A673 (cell line): Measurements from ENCODE around the gene WIF1.

Source experiments
- CTCF ChIP-seq: fragments of 300-800, 200-600 bp; sonication (generic); conservative IDR thresholded peaks from 2 replicates; pipeline ENCODE4 v1.5.1; 2017; ENCODE audit warnings: low read depth, mild to moderate bottlenecking, antibody characterized with exemption, low read length, moderate library complexity, mixed read lengths
- EZH2 ChIP-seq: fragments of 200-600 bp; sonication (generic); IDR thresholded peaks from 2 replicates; pipeline ENCODE4 v1.6.1; 2017; ENCODE audit warnings: borderline replicate concordance, low read depth, mild to moderate bottlenecking, mixed read lengths, antibody characterized with exemption, low read length; ENCODE audit not compliant: poor library complexity, severe bottlenecking

- TF ChIP-seq EZH2 (no peak), CTCF (no peak)
Observed at GRCh38 chr12:65004270-65004669, 116.8 kb downstream of the WIF1 start.
